Progenitor cell of endocrine pancreas (in vitro differentiated cells): ENCODE results near the gene HAVCR2. TPM values are rescaled to one million over a fixed set of nuclear protein-coding genes. Genes with fewer than 3 reads are reported as not detected.

Experiments used
- DNase-seq: peaks from one replicate; pipeline ENCODE4 v3.0.0; 2021; ENCODE audit warnings: low spot score; ENCODE audit not compliant: unreplicated experiment
- H3K27ac Mint-ChIP-seq: 2 replicates; pipeline ENCODE4 v1.8.0; 2021; ENCODE audit warnings: mild to moderate bottlenecking, moderate library complexity, mixed read lengths
- H3K27me3 Mint-ChIP-seq: 2 replicates; pipeline ENCODE4 v1.8.0; 2021; ENCODE audit warnings: mixed read lengths
- H3K36me3 Mint-ChIP-seq: 2 replicates; pipeline ENCODE4 v1.8.0; 2022; ENCODE audit warnings: mixed read lengths; ENCODE audit not compliant: insufficient read depth
- H3K4me1 Mint-ChIP-seq: 2 replicates; pipeline ENCODE4 v1.8.0; 2021; ENCODE audit warnings: low read depth, mixed read lengths
- H3K4me3 Mint-ChIP-seq: 2 replicates; pipeline ENCODE4 v1.8.0; 2021; ENCODE audit warnings: low read depth, mild to moderate bottlenecking, moderate library complexity, mixed read lengths
- H3K9me3 Mint-ChIP-seq: 2 replicates; pipeline ENCODE4 v1.8.0; 2021; ENCODE audit warnings: low read depth, mixed read lengths
- total RNA-seq: library from RNA; stranded (reverse); gene quantifications from 2 replicates; pipeline ENCODE4 v1.2.1, GENCODE V29; 2021
- TF ChIP-seq, protein P1 (sequence below): fragments of 200-600 bp; sonication (generic); IDR thresholded peaks from one replicate; pipeline ENCODE4 v1.5.0; 2021; ENCODE audit warnings: antibody characterized with exemption, mild to moderate bottlenecking; ENCODE audit not compliant: unreplicated experiment

The HAVCR2 gene
- total RNA-seq, 1 donor from 2014 or later = 0.17 TPM

- Mint-ChIP-seq H3K4me3 (no peak overlapping the region), H3K9me3 (no peaks in the 10 kb centered on the region), H3K36me3 (no peaks in the 10 kb centered on the region)
Observed at GRCh38 chr5:157072508-157072907, 36.3 kb downstream of the HAVCR2 start.

DNA sequence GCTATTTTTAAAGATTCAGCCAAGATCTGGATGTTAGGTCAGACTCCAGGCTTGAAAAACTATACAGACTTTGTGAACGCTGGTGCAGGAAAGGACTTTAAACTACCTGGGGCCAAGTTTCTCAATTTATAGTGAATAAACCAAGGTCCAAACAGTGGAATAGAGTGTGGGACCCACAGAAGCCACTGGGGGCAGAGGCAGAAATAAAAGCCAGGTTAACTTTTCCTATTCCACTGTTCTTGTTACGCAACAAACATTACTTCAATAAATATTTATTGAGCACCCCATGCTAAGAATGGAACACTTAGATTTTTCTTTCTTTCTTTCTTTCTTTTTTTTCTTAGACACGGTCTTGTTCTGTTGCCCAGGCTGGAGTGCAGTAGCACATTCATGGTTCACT, 38.9 kb downstream of the HAVCR2 start:
- TF ChIP-seq, protein P1, sequence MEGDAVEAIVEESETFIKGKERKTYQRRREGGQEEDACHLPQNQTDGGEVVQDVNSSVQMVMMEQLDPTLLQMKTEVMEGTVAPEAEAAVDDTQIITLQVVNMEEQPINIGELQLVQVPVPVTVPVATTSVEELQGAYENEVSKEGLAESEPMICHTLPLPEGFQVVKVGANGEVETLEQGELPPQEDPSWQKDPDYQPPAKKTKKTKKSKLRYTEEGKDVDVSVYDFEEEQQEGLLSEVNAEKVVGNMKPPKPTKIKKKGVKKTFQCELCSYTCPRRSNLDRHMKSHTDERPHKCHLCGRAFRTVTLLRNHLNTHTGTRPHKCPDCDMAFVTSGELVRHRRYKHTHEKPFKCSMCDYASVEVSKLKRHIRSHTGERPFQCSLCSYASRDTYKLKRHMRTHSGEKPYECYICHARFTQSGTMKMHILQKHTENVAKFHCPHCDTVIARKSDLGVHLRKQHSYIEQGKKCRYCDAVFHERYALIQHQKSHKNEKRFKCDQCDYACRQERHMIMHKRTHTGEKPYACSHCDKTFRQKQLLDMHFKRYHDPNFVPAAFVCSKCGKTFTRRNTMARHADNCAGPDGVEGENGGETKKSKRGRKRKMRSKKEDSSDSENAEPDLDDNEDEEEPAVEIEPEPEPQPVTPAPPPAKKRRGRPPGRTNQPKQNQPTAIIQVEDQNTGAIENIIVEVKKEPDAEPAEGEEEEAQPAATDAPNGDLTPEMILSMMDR = peak; percentile 24
- H3K27me3 Mint-ChIP-seq = no peaks in the 10 kb centered on the region
- H3K36me3 Mint-ChIP-seq = no peaks in the 10 kb centered on the region
- H3K4me3 Mint-ChIP-seq = no peak overlapping the region
- H3K9me3 Mint-ChIP-seq = no peaks in the 10 kb centered on the region
- H3K4me1 Mint-ChIP-seq = peaks cover 5% of the 10 kb centered on the region
- no peak overlapping the region for H3K27ac Mint-ChIP-seq
- no peak for DNase-seq

More at GRCh38 chr5:157072508-157072907, 36.3 kb downstream of the HAVCR2 start:
- H3K4me1 Mint-ChIP-seq = no peaks in the 10 kb centered on the region
- DNase-seq = no peak
- no peak overlapping the region for H3K27ac Mint-ChIP-seq
- TF ChIP-seq, protein P1 = no peak
- H3K27me3 Mint-ChIP-seq = no peaks in the 10 kb centered on the region

GRCh38 chr5:157068785-157069184, 40.1 kb downstream of the HAVCR2 start:
- DNase-seq = no peak
- no peaks in the 10 kb centered on the region for H3K27me3 Mint-ChIP-seq
- H3K4me1 Mint-ChIP-seq = peaks cover 7% of the 10 kb centered on the region
- H3K27ac Mint-ChIP-seq = no peak overlapping the region
- H3K4me3 Mint-ChIP-seq = no peak overlapping the region
- no peaks in the 10 kb centered on the region for H3K36me3 Mint-ChIP-seq
- TF ChIP-seq, protein P1 = no peak
- no peaks in the 10 kb centered on the region for H3K9me3 Mint-ChIP-seq

GRCh38 chr5:157068339-157068738, 40.5 kb downstream of the HAVCR2 start:
- no peak overlapping the region for H3K27ac Mint-ChIP-seq
- H3K4me1 Mint-ChIP-seq = peaks cover 11% of the 10 kb centered on the region
- TF ChIP-seq, protein P1 = no peak
- H3K36me3 Mint-ChIP-seq = no peaks in the 10 kb centered on the region
- no peaks in the 10 kb centered on the region for H3K9me3 Mint-ChIP-seq
- H3K27me3 Mint-ChIP-seq = no peaks in the 10 kb centered on the region
- no peak overlapping the region for H3K4me3 Mint-ChIP-seq
- DNase-seq = no peak

DNA sequence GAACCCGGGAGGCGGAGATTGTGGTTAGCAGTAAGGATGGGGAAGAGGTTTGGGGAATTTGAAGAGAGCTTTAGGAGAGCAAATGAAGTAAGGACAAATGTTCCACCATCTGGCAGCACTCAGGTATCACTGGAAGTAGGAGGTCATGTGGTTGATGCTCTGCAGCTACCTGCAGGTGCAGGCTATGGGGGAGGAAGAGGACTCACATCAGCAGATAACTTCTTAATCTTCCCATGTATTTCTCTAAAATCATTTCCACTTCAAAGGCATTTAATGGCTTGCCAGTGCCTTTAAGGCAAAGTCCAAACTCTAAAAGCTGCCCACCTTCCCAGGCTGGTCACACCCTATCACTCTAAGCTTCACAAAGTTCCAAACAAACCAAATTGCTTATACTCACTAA, 41.8 kb downstream of the HAVCR2 start:
- no peaks in the 10 kb centered on the region for H3K36me3 Mint-ChIP-seq
- H3K27ac Mint-ChIP-seq = no peak overlapping the region
- TF ChIP-seq, protein P1 = no peak
- H3K9me3 Mint-ChIP-seq = no peaks in the 10 kb centered on the region
- peaks cover 13% of the 10 kb centered on the region for H3K4me1 Mint-ChIP-seq
- DNase-seq = no peak
- H3K4me3 Mint-ChIP-seq = no peak overlapping the region
- no peaks in the 10 kb centered on the region for H3K27me3 Mint-ChIP-seq
